Limb (tissue), 2 donors: ENCODE results near the gene CARD10.
A peak's percentile ranks its signal among the peaks of the same experiment; 100 is the strongest.
"Not testable (repeated sequence)": the region's sequence is repeated elsewhere in the genome, so short reads cannot be mapped to it uniquely, and the experiment has no call there.

ENCODE experiments used
- DNase-seq, 2 donors: peaks; one replicate each; pipeline ENCODE4 v3.0.0-alpha.2; 2016; ENCODE audit errors: extremely low spot score in 2 of 2

CARD10 gene

GRCh38 chr22:37469416-37470086 lies 49.7 kb downstream of the CARD10 start:
- DNase-seq = no peak

DNA sequence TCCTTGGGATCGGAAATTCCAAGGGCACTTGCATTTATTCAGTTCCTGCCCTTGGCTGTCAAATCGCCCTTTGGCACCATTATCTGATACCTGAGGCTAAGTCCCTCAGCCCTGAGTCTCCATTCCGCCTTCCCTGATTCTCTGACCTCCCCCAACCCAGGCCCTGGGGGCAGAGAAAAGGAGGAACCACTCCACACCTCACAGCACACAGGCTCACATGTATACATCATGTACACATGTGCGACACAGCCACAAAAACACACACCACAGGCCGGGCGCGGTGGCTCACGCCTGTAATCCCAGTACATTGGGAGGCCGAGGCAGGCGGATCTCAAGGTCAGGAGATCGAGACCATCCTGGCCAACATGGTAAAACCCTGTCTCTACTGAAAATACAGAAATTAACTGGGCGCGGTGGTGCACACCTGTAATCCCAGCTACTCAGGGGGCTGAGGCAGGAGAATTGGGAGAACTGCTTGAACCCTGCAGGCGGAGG lies 51.0 kb downstream of the CARD10 start:
- DNase-seq = not testable (repeated sequence)

DNA sequence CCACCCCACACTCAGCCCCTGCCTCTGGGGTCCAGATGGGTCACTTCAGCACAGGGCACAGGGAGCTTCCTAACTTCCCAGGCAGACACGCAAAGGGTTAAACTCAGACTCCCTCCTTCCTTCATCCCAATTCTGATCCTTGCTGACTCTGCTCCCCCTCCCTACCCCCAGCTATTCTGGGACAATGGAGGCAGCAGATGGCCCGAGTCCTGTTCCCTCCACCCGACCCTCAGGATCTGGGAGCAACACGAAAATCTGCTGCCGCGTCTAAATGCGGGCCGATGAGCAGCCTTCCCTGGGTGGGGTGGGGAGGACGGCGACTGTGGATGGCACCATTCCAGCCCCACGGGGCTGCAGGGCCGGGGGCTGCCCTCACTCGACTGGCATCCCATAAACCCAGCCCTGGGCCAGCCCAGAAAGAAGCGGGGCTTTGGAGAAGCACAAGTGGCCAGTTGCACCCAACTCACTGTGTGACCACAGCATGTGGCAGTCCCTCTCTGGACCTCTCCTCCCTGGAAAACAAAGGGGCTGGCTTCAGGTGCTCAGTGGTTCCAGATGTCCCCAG lies 51.7 kb downstream of the CARD10 start:
- DNase-seq = peak in 1 of 2 donors; percentile 28

- DNase-seq = peak in 1 of 2 donors; percentile 32
Measured at GRCh38 chr22:37464181-37464580, 55.0 kb downstream of the CARD10 start.

DNA sequence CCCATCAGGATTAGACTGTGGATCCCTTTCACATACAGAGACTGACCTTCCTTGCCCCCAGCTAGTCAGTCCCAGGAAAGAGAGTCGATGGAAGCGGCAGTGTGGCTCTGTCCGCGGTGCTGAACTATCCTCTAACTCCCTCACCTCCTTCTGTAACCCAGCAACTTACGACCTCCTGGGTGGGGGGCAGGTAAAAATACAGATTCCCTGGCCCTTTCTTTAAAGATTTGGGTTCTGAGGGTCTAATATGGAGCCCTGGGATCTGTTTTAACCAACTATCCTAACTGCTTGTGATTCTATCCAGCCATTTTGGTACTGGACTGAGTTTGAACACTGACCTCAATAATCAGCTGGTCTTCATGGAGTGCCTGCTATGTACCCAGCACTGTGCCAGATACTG lies 56.2 kb downstream of the CARD10 start:
- DNase-seq = peak; percentile 58 to 69

GRCh38 chr22:37462436-37462835 lies 56.8 kb downstream of the CARD10 start:
- DNase-seq = no peak

DNA sequence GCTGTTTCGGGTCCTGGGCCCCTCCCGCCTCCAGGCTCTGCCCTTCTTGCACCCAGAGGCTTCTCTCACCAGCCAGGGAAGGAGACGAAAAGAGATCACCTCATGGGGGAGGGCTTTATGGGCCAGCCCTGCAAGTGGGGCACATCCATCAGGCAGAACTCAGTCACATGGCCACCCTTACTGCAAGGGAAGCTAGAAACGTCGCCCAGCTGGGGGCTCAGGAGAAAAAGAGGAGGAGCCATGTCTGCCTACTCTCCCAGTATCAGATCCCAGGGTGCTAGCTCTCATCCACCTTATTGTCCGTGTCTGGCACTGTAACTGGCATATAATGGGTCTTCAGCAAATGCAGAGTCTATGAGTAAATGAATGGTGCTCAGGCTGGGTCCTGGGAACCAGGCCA lies 57.3 kb downstream of the CARD10 start:
- DNase-seq = no peak

GRCh38 chr22:37460684-37461083 lies 58.5 kb downstream of the CARD10 start:
- DNase-seq = no peak

DNA sequence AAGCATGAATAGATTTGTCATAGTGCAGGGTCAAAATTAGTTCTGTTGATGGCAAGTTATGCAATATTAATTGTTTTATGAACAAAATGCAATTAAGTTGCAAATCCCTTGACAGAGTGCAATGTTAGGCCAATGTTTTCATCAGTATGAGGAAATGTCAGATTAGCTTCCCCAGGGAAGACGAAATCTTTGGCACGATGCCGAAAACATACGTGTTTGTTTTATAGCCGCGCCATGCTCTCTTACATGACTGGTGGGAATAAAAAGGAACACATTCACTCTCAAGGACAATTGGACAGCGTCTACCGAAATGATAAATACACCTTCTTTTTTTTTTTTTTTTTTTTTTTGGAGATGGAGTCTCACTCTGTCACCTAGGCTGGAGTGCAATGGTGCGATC lies 60.0 kb downstream of the CARD10 start:
- DNase-seq = peak in 1 of 2 donors; percentile 28

DNA sequence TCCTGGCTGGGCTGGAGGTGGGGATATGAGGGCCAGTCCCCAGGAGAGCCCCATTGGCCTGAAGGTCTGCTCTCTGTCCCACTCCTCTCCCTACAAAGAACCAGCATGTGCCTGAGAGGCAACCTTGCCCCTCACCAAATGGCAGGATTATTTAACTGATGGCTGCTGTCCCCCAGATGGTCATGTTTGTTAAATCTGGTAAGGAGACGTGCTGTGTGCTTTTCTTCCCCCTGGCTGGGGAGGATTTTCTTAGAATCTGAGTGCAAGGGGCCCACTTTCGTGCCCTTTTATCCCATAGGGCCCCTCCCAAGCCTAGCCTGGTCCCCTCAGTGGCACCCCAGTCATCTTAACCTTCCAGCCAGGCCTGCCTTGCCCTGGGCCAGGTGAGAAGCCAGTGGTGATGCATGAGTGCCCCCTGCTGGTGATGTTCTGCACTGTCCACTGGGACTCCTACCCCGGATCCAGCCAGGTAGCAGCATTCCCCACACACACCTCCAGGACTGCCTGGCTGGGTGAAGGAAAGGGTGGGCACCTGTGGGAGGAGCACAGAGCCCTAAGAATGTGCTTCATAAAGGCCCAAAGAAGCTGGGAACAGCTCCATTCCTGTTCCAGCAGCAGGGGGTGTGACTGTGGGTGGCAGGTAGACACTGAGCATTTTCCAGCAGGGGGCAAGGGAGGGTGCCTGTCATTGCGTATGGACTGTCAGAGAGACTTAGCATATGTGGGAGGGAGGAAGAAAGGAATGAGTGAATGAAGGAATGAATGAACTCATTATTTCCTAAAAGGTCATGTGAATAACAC lies 61.9 kb downstream of the CARD10 start:
- peak; percentile 13 to 87 for DNase-seq

DNA sequence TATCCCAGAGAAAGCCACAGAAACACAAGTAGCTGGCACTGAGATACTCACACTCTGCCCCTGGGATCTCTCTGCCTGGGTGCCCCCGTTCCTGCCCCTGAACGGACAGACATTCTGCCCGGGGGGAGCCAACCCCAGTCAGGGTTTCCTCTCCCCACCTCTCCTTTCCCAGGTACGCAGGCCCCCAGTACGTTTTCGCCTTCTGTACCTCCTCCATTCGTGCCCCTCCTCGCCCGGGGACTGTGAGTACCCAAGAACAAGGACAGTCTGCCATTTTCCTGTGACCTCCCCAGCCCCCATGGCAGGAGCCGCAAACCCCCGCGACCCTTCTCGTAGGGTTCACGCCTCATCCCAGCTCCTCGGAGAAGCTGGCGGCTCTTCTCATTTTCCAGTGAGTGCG lies 62.9 kb downstream of the CARD10 start:
- DNase-seq = peak in 1 of 2 donors; percentile 18

DNA sequence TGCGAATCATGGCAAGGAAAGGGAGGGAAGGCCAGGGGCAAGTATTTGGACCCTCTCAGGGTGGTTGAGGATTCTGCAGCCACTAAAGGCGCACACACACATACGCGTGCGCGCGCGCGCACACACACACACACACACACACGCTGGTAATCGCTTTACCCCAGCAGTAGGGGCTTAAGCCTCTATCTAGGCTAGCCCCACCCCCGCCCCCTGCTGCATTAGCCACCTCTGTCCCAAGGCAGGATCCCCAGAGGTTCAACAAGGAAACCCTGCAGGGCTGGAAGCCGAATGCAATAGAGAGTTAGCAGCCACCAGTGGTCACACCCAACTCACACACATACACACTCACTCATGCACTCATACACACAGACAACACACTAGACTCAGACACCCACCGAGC lies 63.3 kb downstream of the CARD10 start:
- peak in 1 of 2 donors; percentile 24 for DNase-seq

- DNase-seq = peak in 1 of 2 donors; percentile 34
Measured at GRCh38 chr22:37454857-37455686, 64.1 kb downstream of the CARD10 start.

DNA sequence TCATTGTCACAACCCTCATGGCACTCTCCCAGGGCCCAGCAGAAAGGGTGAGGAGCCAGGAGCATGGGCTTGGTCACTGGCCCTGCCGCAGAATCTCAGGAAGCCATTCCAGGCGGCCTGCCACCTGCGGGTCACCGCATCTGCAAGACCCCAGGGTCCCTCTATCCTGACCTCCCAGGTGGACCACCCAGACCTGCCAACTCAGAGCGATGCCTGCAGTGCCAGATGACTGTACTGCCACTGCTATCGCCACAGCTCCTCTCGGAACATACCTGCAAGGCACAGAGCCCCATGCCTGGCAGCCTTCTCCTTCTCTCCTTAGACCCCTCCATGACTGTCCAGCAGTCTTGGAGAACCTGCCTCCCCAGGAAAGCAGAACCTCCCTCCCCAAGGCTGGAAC lies 65.5 kb downstream of the CARD10 start:
- peak in 1 of 2 donors; percentile 16 for DNase-seq

GRCh38 chr22:37451218-37451617 lies 68.0 kb downstream of the CARD10 start:
- no peak for DNase-seq

DNA sequence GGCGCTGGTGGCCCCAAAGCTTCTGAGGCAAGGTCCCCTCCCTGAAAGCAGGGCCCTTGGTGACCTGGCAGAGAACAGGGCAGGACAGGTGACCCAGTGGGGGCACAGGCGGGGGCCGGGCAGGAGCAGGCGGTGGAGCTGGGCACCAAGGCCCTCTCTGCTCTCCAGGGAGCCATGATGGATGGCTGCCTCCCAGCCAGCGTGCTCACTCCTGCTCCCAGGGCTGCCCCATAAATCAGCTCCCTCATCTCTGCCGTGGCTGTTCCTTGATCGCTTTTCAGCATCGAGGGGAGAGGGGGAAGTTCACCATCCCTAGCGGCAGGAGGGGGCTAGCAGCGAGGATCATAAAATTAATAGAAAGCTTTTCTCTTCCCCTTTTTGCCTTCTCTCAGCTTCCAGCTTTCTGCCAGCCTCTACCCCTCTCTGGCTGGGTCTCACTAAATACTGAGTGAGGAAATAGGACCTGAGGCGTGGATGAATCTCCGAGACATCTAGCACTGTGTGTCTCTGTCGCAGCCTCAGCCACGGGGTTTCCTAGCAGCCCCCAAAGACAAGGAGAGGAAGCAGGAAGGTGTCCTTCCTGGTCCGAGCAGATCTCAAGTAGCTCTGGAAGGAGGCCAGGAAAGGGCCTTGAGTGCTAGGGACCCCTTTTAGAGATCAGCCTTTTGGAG lies 69.7 kb downstream of the CARD10 start:
- peak in 1 of 2 donors; percentile 52 for DNase-seq

DNA sequence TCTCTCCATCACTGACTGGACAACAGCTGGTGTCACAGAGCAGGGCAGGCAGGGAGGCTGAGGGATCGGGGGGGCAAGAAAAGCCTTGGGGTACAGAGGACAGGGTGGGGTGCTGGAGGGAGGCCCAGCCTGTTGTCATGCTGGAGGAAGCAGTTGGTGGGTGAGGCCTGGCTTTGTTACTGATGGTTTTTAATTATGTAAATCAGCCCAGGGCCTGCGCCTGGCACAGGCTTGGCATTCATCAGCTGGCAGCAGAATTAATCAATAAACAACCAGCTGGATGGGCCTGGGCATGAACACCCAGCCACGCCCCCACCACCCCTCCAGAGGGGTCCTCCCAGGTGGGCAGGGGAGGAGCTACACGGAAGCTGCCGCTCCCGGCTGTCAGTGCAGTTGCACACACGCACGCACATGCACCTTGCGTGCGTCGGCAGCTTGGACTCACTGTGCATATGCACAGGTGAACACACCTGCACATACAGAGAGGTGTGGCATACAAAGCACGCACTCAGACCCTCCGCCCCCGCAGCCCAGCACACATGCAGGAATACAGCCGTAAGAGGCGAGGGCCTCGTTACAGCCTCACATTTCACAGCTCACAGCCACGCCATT lies 70.6 kb downstream of the CARD10 start:
- DNase-seq = peak in 1 of 2 donors; percentile 58

DNA sequence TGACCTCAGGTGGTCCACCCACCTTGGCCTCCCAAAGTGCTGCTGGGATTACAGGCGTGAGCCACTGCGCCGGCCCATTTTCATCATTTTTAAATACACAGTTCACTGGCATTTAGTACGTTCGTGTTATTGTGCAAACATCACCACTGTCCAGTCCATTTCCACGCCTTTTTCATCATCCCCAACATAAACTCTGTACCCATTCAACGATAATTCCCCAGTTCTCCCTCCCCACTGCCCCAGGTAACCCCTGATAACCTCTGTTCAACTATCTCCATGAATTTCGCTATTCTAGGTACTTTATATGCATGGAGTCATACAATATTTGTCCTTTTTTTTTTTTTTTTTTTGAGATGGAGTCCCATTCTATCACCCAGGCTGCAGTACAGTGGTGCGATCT lies 73.7 kb downstream of the CARD10 start:
- no peak for DNase-seq

DNA sequence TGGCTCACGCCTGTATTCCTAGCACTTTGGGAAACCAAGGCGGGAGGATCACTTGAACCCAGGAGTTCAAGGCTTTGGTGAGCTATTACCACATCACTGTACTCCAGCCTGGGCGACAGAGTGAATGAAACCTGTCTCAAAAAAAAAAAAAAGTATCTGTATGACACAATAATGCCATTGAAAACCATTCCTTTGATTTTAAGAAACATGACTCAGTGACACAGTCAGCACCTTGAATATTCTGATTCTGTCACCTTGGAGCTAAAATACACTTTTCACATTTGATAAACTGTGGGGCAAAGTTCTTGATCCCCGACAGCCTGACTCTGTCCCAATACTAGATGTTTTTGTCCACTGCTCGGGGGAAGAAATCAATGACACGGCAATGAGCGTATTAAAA lies 75.2 kb downstream of the CARD10 start:
- no peak for DNase-seq

- peak in 1 of 2 donors; percentile 23 for DNase-seq
Measured at GRCh38 chr22:37443086-37443485, 76.1 kb downstream of the CARD10 start.
